Mucosa of descending colon (tissue), 3 donors: ENCODE data around the gene TRUB2. TPM values are rescaled to one million over a fixed set of nuclear protein-coding genes. Genes with fewer than 3 reads are reported as not detected.

Experiments used
- ATAC-seq: fragments of 200-7000 bp; cut with Tn5 transposase; one replicate; pipeline ENCODE4 v1.9.1; 2020; ENCODE audit warnings: mild to moderate bottlenecking, moderate library complexity
- DNase-seq, 3 donors: peaks; one replicate each; pipeline ENCODE4 v3.0.0-alpha.2; 2020
- H3K36me3 ChIP-seq: fragments of 200-600 bp; one replicate; pipeline ENCODE4 v1.8.0; 2021; ENCODE audit warnings: low read depth, mild to moderate bottlenecking
- H3K4me1 ChIP-seq: fragments of 200-600 bp; one replicate; pipeline ENCODE4 v1.8.0; 2021; ENCODE audit warnings: low read depth, mild to moderate bottlenecking
- H3K4me3 ChIP-seq: fragments of 200-600 bp; one replicate; pipeline ENCODE4 v1.8.0; 2021; ENCODE audit warnings: mild to moderate bottlenecking
- H3K9me3 ChIP-seq: fragments of 200-600 bp; one replicate; pipeline ENCODE4 v1.8.0; 2021; ENCODE audit warnings: mild to moderate bottlenecking
- CTCF ChIP-seq: fragments of 200-600 bp; IDR thresholded peaks from one replicate; pipeline ENCODE4 v1.8.0; 2022; ENCODE audit warnings: antibody characterized with exemption, mild to moderate bottlenecking
- intact Hi-C, 2 donors: fragments of 100-400 bp; cut with DNase I in 1 of 2; cut with micrococcal nuclease in 1 of 2; formaldehyde crosslinking; loops; one replicate each; pipeline versions ENCODE4 v1.11.0 to v1.11.1; 2022; cut with DNase I, micrococcal nuclease
- total RNA-seq, 3 donors: library from RNA; stranded (reverse); fragmentation: NEBNext Ultra II Directional in 2 of 3; extraction: Animal tissue kit (Norgen Biotek cat#: 25700) in 2 of 3; gene quantifications; one replicate each; pipeline versions ENCODE4 v1.2.1 to v1.2.4, GENCODE V29; 2021 to 2023
- donor health status: DM: no; HTN: no; CAD: no; lungs with moderate emphysema.
- donor health status: DM: no; HTN: no; CAD: no.
- donor health status: DM: no; HTN: yes; CAD: no.

The TRUB2 gene
- total RNA-seq, 3 donors from 2014 or later = 18.8 to 27.5 (median 24.3) TPM

DNA sequence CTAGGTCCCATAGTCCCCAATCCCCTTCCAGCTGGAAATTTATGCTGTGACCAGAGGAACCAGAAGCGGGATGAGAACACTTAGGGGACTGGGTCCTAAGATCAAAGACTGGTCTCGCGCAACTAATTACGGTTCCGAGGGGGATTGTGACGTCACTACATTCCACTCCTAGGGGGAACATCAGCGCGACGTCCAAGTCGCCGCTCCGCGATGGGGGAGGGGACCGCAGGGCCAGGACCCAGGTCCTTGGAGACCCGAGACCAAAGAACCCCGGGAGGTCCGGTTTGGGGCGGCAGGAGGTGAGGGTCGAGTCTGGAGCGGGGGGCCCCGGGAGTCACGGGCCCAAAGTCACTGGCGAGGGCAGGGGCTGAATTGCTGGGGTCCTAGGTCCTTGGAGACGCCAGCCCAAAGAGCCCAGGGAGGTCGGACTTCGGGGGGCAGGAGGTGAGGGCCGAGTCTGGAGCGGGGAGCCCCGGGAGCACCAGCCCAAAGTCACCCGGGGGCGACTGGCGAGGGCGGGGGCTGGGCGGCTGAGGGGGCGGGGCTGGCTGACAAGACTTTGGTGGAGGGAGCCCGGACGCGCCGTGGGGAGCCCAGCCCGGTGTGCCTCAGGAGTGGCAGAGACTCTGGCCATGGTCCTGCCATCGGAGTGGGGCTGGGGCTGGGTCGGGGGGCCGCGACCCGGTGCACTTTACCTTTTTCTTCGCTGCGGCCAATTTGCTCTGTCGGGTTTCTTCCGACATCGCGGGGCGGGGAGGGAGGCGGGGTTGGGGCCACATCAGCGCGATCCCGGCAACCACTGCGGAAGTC lies 46.8 kb downstream of the TRUB2 start, which contains the start of gene GOLGA2:
Gene GOLGA2, minus strand, starts transcription at position 810 of the 810 bp plus-strand sequence. Its CDS starts 31 bp downstream, at position 779.
- no peaks in the 10 kb centered on the region for H3K9me3 ChIP-seq
- ATAC-seq (peak; percentile 70), DNase-seq (peak in 1 of 3 donors; percentile 41)
- peak within 1 kb of the TSS; percentile 58 for H3K4me3 ChIP-seq
- H3K4me1 ChIP-seq = peaks cover 19% of the 10 kb centered on the region
- H3K36me3 ChIP-seq = peaks cover 7% of the 10 kb centered on the region
- intact Hi-C loops = no loop called here
- TF ChIP-seq CTCF = no peak

DNA sequence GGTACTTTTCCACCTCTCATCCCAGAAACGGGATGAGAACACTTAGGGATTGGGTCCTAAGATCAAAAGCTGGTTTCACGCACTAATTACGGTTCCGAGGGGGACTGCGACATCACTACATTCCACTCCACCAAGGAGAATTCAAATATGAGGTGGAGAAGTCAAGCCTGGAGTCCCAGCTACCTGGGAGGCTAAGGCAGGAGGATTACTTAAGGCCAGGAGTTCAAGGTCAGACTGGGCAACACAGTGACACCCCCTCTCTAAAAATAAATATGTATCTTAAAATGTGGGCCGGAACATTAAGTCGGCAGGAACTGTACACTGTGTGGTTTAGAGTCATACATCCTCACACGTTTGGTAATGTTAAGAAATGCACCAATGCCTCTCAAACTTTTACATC lies 48.0 kb downstream of the TRUB2 start:
- DNase-seq (no peak), ATAC-seq (no peak)
- peaks cover 7% of the 10 kb centered on the region for H3K36me3 ChIP-seq
- peaks cover 19% of the 10 kb centered on the region for H3K4me1 ChIP-seq
- H3K4me3 ChIP-seq = no peak overlapping the region
- H3K9me3 ChIP-seq = no peaks in the 10 kb centered on the region
- intact Hi-C loops = no loop called here
- no peak for TF ChIP-seq CTCF

DNA sequence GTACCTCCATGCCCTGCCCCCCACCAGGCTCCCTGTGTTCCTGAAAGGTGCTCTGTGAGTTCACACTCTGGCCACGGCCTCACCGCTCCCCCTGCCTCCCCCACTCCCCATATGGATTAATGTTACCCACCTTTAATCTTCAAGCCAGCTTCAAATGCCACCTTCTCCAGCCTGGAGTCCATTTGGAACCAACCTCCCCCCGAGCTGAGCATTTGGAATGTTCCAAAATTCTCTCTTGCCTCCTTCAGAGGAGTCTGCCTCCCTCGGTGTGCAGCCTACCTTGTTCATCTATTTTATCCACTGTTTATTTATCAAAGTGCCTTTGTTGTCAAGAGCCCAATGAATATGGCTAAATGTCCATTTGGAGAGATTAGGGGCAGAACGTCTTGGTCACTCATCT lies 50.7 kb downstream of the TRUB2 start:
- H3K4me1 ChIP-seq = peaks cover 11% of the 10 kb centered on the region
- TF ChIP-seq CTCF = no peak
- H3K9me3 ChIP-seq = no peaks in the 10 kb centered on the region
- H3K4me3 ChIP-seq = no peak overlapping the region
- peaks cover 7% of the 10 kb centered on the region for H3K36me3 ChIP-seq
- intact Hi-C loops = no loop called here
- DNase-seq (no peak), ATAC-seq (no peak)

- ATAC-seq (no peak), DNase-seq (no peak)
- TF ChIP-seq CTCF = no peak
- Histone ChIP-seq H3K9me3 (no peaks in the 10 kb centered on the region), H3K4me3 (no peak overlapping the region), H3K4me1 (peaks cover 11% of the 10 kb centered on the region), H3K36me3 (peaks cover 7% of the 10 kb centered on the region)
- intact Hi-C loops = no loop called here
Observed at GRCh38 chr9:128271112-128271511, 51.1 kb downstream of the TRUB2 start.

DNA sequence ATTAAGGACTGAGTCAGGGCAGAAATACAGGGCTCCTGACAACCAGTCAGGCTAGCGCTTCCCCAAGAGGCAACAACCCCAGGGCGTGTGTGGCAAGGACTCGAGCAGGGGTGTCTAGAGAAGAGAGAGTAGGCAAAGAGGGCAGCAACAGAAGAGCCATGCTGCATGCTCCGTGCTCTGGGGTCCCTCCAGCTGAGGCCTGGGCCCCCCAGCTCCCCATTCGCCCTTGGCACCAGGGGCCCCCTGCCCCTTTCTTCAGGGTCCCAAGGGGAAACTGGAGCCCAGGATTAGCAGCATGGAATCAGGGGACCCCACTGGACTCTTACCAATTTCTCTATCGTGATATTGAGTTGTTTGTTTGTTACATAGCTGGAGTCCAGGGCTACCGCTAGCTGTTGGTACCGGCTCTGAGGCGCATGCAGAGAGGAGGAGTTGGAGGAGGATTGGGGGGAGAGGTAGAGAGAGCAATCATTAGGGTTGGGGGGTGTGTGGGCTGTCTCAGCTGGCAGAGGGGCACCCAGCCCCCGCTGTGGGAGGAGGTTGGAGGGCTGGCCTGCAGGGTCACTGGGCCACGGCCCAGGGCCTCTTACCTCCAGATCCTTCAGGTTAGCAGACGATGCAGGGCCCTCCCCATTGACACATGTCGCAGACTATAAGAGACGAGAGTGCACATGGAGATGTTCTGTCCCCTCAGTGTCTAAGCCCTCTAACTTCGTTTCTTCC lies 55.2 kb downstream of the TRUB2 start:
- TF ChIP-seq CTCF = no peak
- H3K4me1 ChIP-seq = no peaks in the 10 kb centered on the region
- H3K36me3 ChIP-seq = no peaks in the 10 kb centered on the region
- intact Hi-C loops = no loop called here
- DNase-seq = no peak
- no peak for ATAC-seq
- H3K9me3 ChIP-seq = no peaks in the 10 kb centered on the region
- no peak overlapping the region for H3K4me3 ChIP-seq
